OCI-M2 (cell line): ENCODE data around the gene OTUB2.

Experiments used
- DNase-seq: peaks from one replicate; lab custom pipeline; 2025; ENCODE audit not compliant: unreplicated experiment; lab: John Stamatoyannopoulos, UW

OTUB2 gene

DNA sequence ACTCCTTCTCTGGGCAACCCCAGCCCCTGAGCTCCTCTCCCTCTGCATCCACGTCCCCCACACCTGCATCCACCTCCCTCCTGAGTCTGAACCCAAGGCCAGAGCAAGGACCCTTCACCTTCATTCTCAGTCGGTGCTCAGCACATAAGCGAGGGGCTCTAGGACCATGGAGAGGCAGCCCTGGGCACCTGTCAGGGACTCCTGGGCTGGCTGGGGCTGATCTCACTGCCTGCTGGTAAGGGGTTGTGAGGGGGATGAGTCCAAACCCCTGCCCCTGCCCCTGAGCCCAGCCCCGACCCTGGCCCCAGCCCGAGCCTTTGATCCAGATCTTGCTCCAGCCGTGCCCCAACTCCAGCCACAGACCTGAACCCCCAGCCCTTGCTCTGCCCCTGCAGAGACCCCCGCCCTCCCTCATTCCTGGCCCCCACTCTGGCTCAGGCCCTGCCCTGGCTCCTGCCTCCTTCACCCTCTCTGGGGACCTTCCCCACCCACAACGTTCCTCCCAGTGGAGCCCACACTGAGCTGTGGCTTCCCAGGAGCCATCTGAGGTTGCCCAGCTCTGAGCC lies 29.9 kb upstream of the OTUB2 start:
- DNase-seq, result no peak

DNA sequence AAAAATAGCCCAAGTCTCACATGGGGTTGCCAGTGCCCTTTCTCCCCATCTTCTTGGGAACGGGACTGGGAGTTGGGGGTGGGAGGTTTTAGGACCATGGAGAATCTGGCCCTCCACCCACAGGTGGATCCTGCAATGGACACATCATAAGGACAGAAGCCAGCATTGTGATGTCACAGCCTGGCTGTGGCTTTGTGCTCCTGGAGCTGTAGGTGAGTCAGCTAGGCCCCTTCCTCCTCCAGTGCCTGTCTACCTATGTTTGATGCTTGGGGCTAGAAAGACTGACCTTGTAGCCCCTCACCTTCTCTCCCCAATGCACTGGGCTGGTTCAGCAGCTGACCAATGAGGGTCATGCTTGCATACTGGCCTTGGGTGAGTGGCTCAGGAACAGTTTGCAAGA lies 29.1 kb upstream of the OTUB2 start, which contains the start of gene CCDC197:
TSS of gene CCDC197 (plus strand) at position 220 of the 400 bp plus-strand sequence. CDS start 831 bp downstream, outside the sequence.
- DNase-seq, result no peak

DNA sequence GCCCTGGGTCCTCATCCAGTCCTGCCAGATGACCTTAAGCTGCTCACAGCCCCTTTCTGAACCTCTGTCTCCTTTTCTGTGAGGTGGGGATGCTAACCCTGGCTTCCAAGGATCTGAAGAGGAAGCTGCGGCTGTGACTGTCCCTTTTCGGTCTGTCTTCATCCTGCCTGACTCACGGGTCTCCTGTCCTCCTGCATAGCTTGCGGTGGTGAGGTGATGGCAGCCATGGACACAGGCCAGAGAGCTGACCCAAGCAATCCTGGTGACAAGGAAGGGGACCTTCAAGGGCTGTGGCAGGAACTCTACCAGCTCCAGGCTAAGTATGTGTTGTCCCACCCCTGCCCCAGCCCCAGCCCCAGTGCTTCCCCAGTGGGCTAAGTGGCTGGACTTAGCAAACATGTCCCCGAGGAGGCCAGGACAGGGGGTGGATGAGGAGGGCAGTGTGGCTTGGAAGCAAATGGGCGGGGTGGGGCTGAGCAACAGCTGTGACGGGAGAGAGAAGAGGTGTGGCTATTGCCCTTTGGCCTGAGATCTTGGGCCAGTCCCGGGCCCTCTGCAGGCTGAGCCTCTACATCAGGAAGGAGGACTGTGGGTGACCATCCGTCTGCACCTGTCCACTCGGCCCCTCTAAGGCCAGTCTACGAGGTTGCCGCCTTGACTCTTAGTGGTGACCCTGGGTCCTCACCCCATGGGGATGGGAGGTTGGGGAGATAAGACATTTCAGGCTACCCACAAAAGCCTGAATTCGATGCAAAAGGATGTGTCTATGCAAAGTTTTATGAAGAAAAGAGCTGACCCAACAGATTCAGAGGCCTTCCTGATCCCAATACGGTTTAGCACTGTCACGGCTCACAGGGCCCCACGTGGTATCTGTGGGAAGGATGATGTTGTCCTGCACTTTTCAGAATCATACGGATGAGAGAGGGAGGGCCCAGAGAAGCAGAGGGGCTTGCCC lies 27.9 kb upstream of the OTUB2 start:
- DNase-seq, result no peak

DNA sequence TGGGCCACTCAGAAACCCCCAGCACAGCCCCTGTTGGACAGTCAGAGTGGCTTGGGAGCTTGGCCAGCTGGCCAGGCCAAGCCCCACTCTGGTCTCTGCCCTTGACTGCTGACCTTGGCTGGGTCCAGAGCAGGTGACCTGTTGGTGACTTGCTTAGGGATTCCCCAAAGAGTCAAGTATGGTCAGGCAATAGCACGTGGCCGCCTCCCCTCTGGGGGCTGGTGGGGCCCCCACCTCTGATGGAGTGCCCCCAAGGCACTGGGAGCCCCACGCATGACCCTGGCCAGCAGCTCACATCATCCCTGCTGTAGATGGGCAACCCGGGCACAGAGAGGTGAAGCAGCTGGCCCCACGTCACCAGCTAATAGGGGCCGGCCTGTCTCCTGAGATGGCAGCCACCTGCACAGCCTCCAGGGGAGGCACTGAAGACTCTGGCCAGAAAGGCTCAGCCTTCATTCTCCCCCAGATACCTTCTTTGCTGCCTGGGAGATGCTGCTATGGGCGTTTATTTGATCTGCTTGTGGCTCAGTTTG lies 27.2 kb upstream of the OTUB2 start:
- no peak for DNase-seq

DNA sequence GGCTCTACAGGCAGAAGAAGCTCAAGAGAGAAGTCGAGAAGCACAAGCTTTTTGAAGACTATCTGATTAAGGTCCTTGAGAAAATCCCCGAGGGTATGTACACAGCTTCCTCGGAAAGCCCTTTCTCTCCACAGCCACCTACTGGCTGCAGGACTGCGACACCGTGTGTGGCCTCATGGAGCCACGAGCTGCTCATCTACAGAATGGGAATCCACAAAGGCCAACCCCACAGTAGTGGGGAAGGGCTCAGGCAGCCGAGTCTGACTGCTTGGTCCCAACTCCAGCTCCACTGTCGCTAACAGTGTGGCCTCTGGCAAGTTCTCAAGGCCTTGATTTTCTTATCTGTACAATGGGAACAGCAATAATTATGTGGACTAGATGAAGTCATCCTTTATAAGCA lies 26.6 kb upstream of the OTUB2 start:
- no peak for DNase-seq

DNA sequence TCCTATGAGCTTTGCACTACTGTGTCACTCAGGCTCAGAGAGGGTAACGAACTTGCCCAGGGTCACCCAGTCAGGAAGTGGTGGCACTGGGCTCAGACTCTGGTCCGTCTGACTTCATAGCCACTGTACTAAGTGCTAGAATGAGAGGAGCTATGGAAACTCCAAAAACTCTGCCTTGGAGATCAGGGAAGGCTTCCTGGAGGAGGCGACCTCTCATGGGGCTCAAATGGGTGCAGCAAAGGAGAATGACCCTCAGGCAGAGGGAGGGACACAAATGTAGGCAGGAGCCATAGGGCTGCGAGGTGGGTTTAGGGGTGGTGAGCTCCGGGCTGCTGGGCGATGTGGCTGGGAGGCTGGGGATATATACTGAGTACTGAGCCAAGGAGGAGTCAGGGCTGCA lies 25.9 kb upstream of the OTUB2 start:
- no peak for DNase-seq

DNA sequence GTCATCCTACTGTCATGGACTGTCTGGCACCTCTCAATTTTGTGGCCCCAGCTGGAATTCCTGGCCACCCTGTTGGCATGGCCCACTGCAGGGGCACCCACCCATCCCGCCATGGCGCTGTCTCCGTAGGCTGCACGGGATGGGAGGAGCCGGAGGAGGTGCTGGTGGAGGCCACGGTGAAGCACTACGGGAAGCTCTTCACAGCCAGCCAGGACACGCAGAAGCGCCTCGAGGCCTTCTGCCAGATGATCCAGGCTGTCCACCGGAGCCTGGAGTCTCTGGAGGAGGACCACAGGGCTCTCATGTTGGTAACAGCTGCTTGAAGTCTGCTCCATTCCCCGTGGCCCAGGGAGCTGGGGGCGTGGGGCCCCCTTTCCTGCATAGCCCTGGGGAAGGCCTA lies 25.1 kb upstream of the OTUB2 start:
- no peak for DNase-seq

DNA sequence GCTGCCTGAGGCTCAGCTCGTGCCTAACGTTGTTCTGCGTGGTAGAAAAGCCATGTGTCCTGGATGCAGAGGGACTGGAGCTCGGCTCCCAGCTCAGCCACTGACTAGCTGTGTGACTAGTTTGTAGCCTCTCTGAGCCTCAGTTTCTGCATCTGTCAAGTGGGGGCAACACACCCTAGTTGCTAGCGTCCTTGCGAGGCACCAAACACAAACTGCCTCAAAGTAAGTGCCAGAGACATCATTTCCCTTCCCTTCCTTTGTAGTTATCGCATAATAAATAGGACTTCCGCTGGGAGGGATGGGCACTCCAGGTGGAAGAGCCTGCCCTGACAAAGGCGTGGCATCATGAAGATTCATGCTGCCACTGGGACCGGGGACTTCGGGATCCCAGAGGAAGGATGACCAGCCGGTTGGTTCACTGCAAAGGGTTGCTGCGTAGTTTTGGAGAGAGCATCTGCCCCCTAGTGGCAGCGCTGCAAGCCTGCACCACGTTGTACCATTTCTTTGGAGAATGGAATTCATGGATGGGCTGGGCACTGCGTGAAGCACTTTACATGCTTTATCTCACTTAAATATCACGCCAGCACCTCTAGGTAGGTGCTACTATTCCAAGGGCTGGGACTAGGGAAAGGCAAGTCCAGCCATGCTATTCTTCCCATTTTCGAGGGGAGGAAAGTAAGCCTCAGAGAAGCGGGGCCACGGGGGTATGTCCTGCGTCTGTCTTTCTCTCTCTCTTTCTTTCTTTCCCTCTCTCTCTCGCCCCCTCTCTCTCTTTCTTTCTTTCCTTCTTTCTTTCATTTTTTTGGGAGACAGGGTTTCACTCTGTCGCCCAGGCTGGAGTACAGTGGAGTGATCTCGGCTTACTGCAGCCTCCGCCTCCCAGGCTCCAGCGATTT lies 24.4 kb upstream of the OTUB2 start:
- DNase-seq, result peak; percentile 7

DNA sequence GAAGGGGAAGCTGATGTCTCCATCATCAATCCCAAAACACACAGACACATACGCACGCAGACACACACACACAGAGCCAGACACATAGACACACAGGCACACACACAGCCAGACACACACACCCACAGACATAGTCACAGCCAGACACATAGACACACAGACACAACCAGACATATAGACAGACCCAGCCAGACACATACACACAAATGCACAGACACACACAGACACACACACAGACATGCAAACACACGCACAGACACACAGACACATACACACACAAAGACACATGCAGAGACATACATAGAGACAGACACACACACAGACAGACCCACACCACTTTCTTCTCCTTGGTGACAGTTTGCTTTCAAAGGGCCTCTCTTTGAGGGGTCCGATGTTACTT lies 22.7 kb upstream of the OTUB2 start:
- DNase-seq, result no peak

DNA sequence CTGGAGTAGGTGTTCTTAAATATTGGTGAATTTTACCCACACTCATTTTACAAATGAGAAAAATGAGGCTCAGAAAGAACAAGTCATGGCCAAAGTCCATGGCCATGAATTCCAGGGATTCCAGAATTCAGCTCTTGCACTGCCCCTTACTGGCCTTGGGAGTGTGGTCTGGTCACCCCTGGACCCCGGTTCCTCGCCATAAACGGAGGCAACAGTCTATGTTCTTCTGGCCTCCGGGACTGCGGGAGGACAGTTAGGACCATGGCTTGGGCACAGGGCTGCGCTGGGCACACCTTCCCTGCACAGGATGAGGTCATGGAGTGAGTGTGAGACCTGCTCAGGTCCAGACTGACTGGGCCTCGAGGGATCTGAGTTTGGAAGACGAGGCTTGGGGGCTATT lies 22.1 kb upstream of the OTUB2 start:
- DNase-seq, result no peak

DNA sequence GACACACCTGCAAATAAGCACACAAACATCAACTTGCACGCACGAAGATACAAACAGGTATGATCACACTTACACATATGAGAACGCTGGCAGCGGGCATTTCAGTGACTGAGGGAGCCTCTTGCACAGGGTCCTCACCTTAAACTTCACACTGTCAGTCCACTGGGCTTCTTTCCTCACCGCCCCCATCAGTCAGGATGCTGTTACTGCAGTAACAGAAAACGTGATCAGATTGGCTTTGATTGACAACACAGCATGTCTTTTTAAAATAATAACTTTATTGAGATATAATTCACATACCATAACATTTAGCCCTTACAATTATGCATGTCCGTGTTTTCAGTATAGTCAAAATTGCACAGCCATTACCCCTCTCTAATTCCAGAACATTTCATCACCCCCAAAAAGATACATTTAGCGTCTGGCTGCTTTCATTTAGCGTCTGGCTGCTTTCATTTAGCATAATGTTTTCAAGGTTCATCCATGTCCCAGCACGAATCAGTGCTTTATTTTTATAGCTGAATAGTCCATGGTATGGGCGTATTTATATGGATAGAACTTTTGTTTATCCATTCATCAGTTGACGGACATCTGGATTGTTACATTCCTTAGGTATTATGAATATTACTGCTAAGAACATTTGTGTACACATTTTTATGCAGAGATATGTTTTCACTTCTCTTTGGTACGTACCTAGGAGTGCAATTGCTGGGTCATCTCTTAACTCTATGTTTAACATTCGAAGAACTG lies 20.6 kb upstream of the OTUB2 start:
- DNase-seq, result no peak

DNA sequence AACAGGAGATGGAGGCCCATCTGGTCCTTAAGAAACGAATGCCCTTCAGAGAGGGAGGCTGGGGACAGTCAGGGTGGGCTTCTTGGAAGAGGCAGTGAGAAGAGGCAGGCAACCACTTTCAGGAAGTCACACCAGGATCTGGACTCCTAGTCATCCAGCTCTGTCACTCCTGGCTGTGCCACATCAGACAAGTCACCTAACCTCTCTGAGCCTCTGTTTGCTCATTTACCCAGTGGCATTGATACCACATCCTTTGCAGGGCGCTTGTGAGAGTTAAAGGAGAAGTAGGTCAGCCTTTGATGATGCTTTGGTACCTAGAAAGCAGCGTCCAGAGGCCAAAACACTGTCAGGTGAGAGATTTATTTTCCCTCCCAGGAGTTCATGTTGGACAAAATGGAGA lies 17.9 kb upstream of the OTUB2 start:
- DNase-seq, result no peak

DNA sequence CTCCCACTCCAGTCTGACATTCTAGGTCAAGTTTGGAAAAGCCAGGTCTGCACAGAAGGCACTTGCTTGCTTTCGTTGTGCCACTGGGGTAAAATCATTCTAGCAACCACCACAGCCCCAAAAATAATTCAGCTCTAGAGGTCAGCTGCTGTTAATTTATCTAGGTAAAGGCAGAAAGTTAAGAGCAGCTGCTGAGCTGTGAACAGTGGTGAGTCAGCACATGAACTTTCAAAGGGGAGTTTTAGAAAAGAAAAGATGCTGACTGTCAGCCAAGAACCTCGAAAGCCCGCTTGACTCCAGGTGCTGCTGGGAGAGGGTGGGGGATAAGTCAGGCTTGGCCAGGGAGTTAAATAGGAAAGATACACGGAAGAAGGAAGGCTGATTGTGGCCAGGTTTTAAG lies 16.4 kb upstream of the OTUB2 start:
- no peak for DNase-seq

DNA sequence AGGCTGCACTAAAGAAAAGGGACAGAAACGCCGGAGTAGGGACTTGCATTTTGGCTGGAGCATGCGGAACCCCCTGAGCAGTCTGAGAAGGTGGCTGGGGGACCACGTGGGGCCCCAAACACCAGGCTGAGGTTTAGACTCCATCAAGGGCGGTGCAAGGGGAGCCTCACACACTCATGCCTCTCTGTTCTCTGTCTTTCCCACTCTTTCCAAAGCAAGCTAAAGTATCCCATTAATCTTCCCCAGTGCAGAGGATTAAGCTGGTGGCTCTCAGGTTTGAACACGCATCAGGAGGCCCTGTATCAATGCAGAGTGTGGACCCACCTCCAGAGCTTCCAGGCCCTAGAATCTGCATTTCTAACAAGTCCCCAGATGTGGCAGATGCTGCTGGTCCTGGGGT lies 15.5 kb upstream of the OTUB2 start:
- no peak for DNase-seq

DNA sequence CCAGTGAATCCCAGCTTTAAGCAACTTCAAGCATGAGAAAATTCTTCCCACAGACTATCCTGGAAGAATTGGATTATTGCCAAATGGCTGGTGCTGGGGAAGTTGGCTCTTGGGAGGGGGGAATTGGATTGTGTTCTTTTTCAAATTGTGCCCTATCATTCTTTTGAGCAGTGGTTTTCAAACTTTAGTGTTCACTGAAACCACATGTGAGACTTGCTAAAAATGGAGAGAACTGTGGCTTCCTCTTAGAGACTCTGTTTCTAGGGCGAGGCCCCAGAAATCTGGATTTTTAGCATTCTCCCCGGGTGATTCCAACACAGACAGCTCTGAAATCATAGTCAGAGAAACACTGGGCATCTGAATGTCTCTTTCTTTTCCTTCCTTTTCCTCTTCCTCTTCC lies 14.3 kb upstream of the OTUB2 start:
- no peak for DNase-seq

DNA sequence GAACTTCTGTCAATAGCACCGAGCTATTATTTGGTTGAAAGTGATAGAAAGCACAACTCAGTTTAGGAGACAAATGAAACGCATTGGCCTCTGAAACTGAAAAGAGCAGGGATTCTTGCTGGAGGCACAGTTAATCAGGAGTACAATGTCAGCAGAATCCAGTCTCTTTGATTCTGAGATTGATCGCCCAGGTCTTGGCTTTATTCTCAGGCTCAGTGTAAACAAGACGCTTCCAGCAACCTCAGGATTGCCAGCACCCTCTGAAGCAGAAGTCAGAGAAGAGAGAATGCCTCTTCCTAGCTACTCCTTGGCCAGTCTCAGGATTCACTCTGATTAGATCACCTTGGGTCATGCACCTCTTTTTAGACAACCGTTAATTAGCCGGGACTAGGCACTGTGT lies 11.8 kb upstream of the OTUB2 start:
- no peak for DNase-seq

DNA sequence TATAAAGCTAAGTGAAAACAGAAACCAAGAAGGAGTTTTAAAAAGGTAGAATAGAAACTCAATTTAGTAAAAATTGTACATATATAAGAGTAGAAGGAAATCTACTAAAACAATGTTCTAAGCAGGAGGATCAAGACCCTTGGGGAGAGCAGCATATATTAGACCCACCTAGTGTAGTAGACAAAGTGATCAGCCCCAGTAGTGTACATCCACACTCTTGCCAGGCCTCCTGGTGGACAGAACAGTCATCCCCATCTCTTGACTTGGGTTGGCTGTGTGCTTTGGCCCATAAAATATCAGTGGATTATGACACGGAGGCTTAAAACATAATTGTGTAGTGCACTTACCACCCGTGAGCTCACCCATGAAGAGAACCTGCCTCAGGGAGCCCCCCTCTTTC lies 10.9 kb upstream of the OTUB2 start:
- no peak for DNase-seq

DNA sequence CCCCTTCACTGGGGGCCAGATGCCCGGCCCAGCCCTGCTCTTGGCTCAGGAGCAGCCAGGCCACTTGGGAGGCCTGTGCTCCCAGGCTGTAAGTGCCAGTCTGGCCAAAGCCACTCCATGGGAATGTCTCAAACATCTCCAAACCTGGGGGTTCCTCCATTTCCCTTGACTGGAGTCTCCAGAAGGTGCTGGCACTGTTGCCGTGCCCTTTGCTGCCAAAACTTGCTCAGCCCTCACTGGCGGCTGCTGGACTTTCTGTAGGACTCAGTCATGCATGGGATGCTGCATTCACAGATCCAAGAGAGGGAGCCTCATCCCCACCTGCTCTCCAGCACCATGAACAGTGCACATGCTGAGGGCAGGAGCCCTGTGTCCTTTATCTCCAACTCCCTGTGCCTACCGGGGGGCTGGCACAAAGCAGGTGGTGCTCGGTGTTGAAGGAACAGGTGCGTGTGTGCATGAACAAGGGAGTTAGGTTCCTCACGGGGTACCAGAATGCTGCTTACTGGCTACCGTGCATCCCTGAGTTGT lies 9.6 kb upstream of the OTUB2 start:
- no peak for DNase-seq

DNA sequence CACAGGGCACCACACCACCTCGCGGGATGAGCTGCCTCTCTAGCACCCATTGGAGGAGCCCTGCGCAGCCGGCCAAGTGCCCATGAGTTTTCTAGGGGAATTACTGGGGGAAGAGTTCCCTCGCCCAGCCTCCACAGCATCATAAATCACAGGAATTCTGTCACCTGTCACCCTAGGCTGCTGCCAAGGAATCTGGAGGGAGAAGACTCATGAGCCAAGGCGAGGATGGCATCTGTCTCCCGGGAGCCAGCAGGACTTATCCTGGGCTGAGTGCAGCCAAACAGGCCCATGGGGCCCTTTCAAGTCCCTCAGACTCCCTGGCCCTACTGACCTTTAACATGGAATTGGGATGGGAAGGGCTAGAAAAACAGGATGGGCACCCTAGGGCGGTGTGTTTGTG lies 7.8 kb upstream of the OTUB2 start:
- DNase-seq, result no peak

DNA sequence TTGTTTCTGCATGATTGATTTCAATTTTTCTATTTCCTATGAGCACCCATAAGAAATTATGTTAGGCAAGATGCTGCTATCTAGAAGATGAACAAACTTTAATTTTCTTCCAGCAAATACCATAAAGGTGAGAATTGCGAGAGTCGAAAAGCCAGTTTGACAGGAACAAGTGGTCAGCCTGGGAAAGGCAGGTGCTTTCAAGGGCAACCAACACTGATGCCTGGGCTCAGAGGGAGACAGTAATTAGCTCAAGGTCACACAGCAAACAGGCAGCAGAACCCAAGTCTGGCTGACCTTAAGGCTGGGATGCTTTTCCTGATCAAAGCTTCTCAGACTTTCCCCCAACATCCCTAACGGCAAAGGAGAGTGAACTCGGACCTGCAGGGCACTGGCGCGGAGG lies 6.8 kb upstream of the OTUB2 start:
- no peak for DNase-seq
